Naive thymus-derived CD8-positive, alpha-beta T cell (primary cell): Measurements from ENCODE around the gene SORCS3. TPM values are rescaled to one million over a fixed set of nuclear protein-coding genes. Genes with fewer than 3 reads are reported as not detected.

Experiments used
- ATAC-seq, 2 donors: fragments of 150-1000 bp; cut with Tn5 transposase in 1 of 2; sonication (Bioruptor Pico), chemical (Tn5 transposase) in 1 of 2; 1 replicate in 1 of 2; 2 replicates in 1 of 2; pipeline ENCODE4 v1.10.0; 2021; ENCODE audit warnings: mild to moderate bottlenecking in 2 of 2, moderate library complexity in 2 of 2
- POLR2A ChIA-PET: fragments of 350-600 bp; sonication (Branson Sonifier 250); formaldehyde crosslinking; loops from one replicate; lab custom pipeline; 2021; ENCODE audit warnings: antibody characterized with exemption; lab: Charles Lee
- DNase-seq, 10 donors: peaks; one replicate each; pipeline versions ENCODE4 v3.0.0 to v3.0.0-alpha.2; 2020 to 2022
- H3K27ac Mint-ChIP-seq, 10 donors: one replicate each; pipeline ENCODE4 v1.8.0; 2020 to 2022; ENCODE audit warnings: mild to moderate bottlenecking in 10 of 10, mixed read lengths in 10 of 10, moderate library complexity in 4 of 10, inconsistent platforms in 1 of 10
- H3K27me3 Mint-ChIP-seq, 5 donors: one replicate each; pipeline ENCODE4 v1.8.0; 2021 to 2022; ENCODE audit warnings: mixed read lengths in 5 of 5
- H3K36me3 Mint-ChIP-seq, 3 donors: one replicate each; pipeline ENCODE4 v1.8.0; 2020 to 2022; ENCODE audit warnings: mixed read lengths in 3 of 3, mild to moderate bottlenecking in 2 of 3, inconsistent platforms in 1 of 3
- H3K4me1 Mint-ChIP-seq, 4 donors: one replicate each; pipeline ENCODE4 v1.8.0; 2021 to 2022; ENCODE audit warnings: mixed read lengths in 4 of 4
- H3K4me3 Mint-ChIP-seq, 10 donors: one replicate each; pipeline ENCODE4 v1.8.0; 2020 to 2022; ENCODE audit warnings: mild to moderate bottlenecking in 10 of 10, mixed read lengths in 10 of 10, moderate library complexity in 6 of 10, inconsistent platforms in 1 of 10
- H3K9me3 Mint-ChIP-seq, 9 donors: one replicate each; pipeline ENCODE4 v1.8.0; 2020 to 2022; ENCODE audit warnings: mixed read lengths in 9 of 9, mild to moderate bottlenecking in 3 of 9, inconsistent platforms in 1 of 9, moderate library complexity in 1 of 9
- polyA plus RNA-seq, 3 donors: library from polyadenylated mRNA; unstranded; fragments of 300-500 nt; fragmentation: Illumina TruSeq; gene quantifications; one replicate each; pipeline ENCODE4 v1.2.3, GENCODE V29; 2021
- total RNA-seq, 8 experiments: library from RNA in 2 of 8; stranded (reverse) in 2 of 8; gene quantifications; one replicate each; pipeline ENCODE4 v1.2.3 and lab custom pipeline; 2021 to 2026

SORCS3 gene
- total and polyA plus RNA-seq, 5 experiments from 2014 or later = 0.15 to 0.19 TPM; not detected in 3

DNA sequence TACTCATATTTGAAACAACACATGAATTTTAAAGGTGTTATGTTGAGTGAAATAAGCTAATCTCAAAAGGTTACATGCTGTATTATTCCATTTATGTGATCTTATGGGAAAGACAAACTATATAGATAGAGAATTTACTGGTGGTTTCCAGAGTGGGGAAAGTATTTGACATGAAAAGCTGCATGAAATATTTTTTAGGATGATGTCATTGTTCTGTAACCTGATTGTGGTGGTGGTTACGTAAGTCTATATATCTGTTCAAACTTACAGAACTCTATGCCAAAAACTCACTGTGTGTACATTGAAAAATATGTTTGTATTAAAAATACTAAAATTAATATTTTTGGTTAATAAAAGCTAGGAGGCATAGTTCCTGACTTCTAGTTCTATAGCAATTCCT is 453.0 kb downstream of the SORCS3 start:
- Mint-ChIP-seq H3K27me3 (peaks cover 0 to 5% (median 0%) of the 10 kb centered on the region in 5 donors), H3K4me1 (no peaks in the 10 kb centered on the region), H3K36me3 (peaks cover 0 to 4% (median 3%) of the 10 kb centered on the region in 3 donors), H3K27ac (no peak overlapping the region), H3K9me3 (no peaks in the 10 kb centered on the region), H3K4me3 (no peak overlapping the region)
- ATAC-seq = no peak
- DNase-seq = no peak
- POLR2A ChIA-PET = no interaction called here

DNA sequence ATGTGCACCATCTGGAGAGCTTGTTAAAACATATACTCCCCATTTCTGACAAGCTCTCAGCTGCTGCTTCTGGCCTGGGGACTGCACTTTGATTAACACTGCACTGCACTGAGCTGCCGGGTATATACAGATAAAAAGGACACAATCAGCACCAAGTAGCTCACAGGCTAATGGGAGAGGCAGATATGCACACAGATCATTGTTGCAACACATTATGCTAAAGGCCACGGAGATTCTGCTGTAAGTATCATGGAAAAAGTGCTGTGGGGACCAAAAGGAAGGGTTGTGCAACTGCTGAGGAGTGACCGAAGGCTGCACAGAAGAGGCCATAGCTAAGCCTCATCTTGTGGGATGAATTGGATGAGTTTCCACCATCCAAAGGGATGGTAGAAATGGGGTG is 455.2 kb downstream of the SORCS3 start:
- H3K36me3 Mint-ChIP-seq = no peaks in the 10 kb centered on the region
- no peak overlapping the region for H3K4me3 Mint-ChIP-seq
- DNase-seq (no peak), ATAC-seq (no peak)
- no peak overlapping the region for H3K27ac Mint-ChIP-seq
- POLR2A ChIA-PET = no interaction called here
- no peaks in the 10 kb centered on the region for H3K9me3 Mint-ChIP-seq
- no peaks in the 10 kb centered on the region for H3K27me3 Mint-ChIP-seq
- no peaks in the 10 kb centered on the region for H3K4me1 Mint-ChIP-seq

DNA sequence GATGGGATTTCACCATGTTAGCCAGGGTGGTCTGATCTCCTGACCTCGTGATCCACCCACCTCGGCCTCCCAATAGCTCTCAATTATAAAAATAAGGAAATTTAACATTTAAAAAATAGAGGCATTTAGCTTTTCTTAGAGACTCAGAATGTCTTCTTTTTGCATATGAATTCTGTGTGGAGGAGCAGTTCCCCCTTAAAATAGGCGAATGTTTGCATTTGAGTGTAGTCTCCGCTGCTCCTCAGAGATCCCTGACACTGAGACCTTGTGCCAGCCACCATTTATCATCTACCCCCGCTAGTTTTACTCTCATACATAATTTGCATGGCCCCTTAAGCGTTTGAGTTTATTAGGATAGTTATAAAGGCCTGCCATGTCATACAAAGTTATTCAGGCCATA is 461.9 kb downstream of the SORCS3 start:
- H3K27me3 Mint-ChIP-seq = no peaks in the 10 kb centered on the region
- ATAC-seq = no peak

DNA sequence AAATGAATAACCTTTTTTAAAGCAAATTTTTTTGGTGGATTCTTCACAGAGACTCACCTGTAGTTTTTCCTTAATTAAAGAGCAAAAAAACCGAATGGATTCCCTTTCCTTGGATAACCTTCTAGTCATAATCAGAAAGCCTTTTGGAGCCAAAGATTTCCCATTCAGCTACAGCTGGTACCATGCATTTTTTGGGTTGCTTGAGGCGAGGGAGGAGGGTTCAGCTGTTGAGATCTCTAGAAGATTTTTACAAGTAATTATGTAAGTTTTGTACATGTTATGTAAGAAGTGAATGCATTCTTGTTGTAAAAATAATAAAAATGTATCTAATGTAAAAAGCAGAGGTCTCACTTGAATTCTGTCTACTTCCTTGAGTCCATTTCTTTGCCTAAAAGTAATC is 463.2 kb downstream of the SORCS3 start:
- POLR2A ChIA-PET = no interaction called here
- no peak overlapping the region for H3K4me3 Mint-ChIP-seq
- H3K36me3 Mint-ChIP-seq = peaks cover 0 to 4% (median 0%) of the 10 kb centered on the region in 3 donors
- DNase-seq = no peak
- no peak for ATAC-seq
- no peak overlapping the region for H3K27ac Mint-ChIP-seq
- H3K9me3 Mint-ChIP-seq = peaks cover 0 to 3% (median 0%) of the 10 kb centered on the region in 9 donors
- H3K4me1 Mint-ChIP-seq = no peaks in the 10 kb centered on the region
- H3K27me3 Mint-ChIP-seq = no peaks in the 10 kb centered on the region

More for the DNA sequence above, 461.9 kb downstream of the SORCS3 start:
- Mint-ChIP-seq H3K4me1 (no peaks in the 10 kb centered on the region), H3K36me3 (peaks cover 0 to 4% (median 0%) of the 10 kb centered on the region in 3 donors), H3K4me3 (no peak overlapping the region), H3K27ac (no peak overlapping the region), H3K9me3 (peaks cover 0 to 2% (median 0%) of the 10 kb centered on the region in 9 donors)
- POLR2A ChIA-PET = no interaction called here
- no peak for DNase-seq

DNA sequence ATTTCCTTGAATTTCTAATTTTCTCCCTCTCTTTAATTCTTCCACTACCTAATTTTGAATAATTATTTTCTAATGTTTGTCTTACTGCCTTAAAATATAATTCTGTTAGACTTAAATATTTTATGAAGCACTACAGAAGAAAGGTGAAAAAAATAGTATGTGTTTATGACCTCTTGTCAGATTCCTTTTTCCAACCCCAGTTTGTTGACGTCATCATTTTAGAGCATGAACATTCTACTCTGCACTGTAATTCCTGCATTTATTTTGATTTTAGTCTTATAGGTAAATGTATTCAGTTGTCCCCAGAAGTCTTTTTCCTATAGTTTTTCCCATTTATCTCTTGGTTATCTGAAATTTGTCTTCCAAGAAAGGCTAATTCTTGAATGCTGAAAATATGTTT is 468.1 kb downstream of the SORCS3 start:
- Mint-ChIP-seq H3K36me3 (peaks cover 0 to 4% (median 0%) of the 10 kb centered on the region in 3 donors), H3K27me3 (peaks cover 0 to 1% (median 0%) of the 10 kb centered on the region in 5 donors), H3K27ac (no peak overlapping the region), H3K4me1 (no peaks in the 10 kb centered on the region), H3K4me3 (no peak overlapping the region), H3K9me3 (peaks cover 0 to 7% (median 0%) of the 10 kb centered on the region in 9 donors)
- no peak for DNase-seq
- no peak for ATAC-seq
- POLR2A ChIA-PET = no interaction called here

DNA sequence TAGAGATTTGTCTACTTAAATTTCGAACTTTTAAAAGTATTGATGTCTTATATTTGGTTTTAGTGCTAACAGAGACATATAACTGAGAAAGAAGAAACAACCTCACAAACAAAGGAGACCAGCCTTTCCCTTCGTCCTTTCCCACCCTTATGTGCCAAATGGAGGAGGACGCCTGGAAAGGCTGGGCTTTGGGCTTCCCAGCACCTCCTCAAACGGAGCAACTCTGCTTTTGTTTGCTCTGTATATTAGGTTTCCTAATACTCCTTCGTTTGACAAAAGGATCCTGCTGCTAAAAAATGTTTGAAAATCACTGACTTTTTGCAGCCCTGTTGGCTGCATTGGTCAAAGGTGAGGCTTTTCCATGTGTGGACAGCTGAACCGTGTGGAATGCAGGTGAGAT is 471.8 kb downstream of the SORCS3 start:
- Mint-ChIP-seq H3K9me3 (peaks cover 0 to 13% (median 3%) of the 10 kb centered on the region in 9 donors), H3K4me1 (no peaks in the 10 kb centered on the region), H3K27me3 (peaks cover 0 to 1% (median 0%) of the 10 kb centered on the region in 5 donors), H3K36me3 (peaks cover 0 to 4% (median 0%) of the 10 kb centered on the region in 3 donors), H3K27ac (no peak overlapping the region), H3K4me3 (no peak overlapping the region)
- ATAC-seq (no peak), DNase-seq (no peak)
- POLR2A ChIA-PET = no interaction called here

DNA sequence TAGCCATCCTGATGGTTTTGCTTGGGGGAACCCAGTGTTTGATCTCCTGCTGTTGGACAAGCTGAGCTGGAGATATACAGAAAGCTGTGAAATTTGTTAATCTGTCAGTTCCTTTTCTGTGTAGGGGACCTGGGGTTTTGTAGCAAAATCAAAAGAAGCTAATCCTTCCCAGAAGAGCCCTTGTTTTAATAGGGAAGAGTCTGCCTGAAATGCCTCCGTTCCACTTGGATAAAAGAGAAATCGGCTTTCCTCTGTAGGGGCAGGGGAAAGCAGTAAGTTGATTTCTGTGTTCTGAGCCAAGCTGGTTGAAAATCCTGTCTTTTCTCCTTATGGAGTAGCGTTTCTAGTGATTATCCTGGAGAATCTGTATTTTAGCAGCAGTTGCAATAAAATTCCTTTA is 472.6 kb downstream of the SORCS3 start:
- POLR2A ChIA-PET = no interaction called here
- H3K4me1 Mint-ChIP-seq = no peaks in the 10 kb centered on the region
- no peak for DNase-seq
- peaks cover 0 to 13% (median 4%) of the 10 kb centered on the region in 9 donors for H3K9me3 Mint-ChIP-seq
- no peak for ATAC-seq
- peaks cover 0 to 3% (median 0%) of the 10 kb centered on the region in 5 donors for H3K27me3 Mint-ChIP-seq
- no peak overlapping the region for H3K27ac Mint-ChIP-seq
- no peak overlapping the region for H3K4me3 Mint-ChIP-seq
- peaks cover 0 to 4% (median 0%) of the 10 kb centered on the region in 3 donors for H3K36me3 Mint-ChIP-seq

DNA sequence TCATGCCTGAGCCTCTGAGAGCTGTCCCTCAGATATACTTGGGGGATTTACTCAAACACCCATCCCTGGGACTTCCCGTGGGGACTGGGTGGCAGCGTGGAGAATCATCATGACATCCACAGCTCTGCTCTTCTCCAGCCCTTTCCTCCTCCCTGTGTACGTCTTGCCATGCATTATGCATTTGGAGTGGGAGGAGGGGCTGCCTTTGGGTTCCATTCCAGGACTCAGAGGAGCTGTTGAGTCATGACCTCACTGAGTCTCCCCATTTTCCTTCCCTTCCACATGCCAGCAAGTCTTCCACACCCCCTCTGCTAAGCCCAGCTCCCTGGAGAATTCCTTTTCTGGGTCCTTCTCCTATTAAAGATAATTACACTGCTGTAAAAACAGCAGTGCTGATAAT is 480.7 kb downstream of the SORCS3 start:
- peaks cover 0 to 13% (median 2%) of the 10 kb centered on the region in 5 donors for H3K27me3 Mint-ChIP-seq
- DNase-seq (no peak), ATAC-seq (no peak)
- H3K9me3 Mint-ChIP-seq = peaks cover 0 to 15% (median 4%) of the 10 kb centered on the region in 9 donors
- POLR2A ChIA-PET = no interaction called here
- no peaks in the 10 kb centered on the region for H3K4me1 Mint-ChIP-seq
- H3K4me3 Mint-ChIP-seq = no peak overlapping the region
- H3K27ac Mint-ChIP-seq = no peak overlapping the region
- H3K36me3 Mint-ChIP-seq = no peaks in the 10 kb centered on the region

DNA sequence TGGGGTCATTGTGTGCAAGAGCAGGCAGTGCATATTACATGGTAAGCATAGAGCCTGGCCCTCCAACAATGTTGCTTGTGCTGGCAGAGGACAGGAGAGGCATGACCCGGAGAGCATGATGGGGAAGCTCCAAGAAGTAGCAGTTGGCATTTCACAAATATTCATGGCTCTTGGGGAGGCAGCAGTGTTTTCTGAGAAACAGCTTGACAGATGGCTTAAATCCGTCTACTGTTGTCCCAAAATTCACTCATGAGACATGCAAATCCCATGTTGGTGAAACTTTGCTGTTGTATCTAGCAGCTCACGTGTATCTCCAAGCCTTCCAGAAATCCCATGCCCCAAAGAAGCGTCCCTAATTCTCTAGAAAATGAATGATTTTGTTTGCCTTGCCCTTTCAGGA is 487.0 kb downstream of the SORCS3 start:
- POLR2A ChIA-PET = no interaction called here
- Mint-ChIP-seq H3K4me3 (no peak overlapping the region), H3K9me3 (peaks cover 0 to 3% (median 0%) of the 10 kb centered on the region in 9 donors), H3K27ac (no peak overlapping the region), H3K27me3 (peaks cover 0 to 8% (median 2%) of the 10 kb centered on the region in 5 donors), H3K4me1 (no peaks in the 10 kb centered on the region), H3K36me3 (no peaks in the 10 kb centered on the region)
- ATAC-seq (no peak), DNase-seq (no peak)

DNA sequence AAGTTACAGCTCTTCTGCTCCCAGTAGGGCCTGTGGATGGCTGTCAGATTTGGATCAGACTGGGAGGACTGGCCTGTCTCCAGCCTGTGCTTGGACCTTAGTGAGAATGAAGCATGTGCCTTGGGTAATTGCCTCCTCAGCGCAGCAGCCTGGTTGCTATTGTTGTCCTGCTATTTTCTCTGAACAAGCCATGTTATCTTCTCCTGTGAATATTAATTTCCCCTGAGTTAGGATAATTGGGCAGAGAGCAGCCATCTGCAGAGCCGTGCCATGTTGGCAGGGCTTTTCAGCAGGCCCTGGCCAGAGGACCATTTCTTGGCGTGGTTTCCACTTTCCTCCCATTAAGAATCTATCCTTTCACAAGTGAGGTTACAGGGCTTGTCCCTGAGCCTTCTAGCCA is 497.3 kb downstream of the SORCS3 start:
- H3K9me3 Mint-ChIP-seq = peaks cover 0 to 3% (median 0%) of the 10 kb centered on the region in 9 donors
- H3K27ac Mint-ChIP-seq = no peak overlapping the region
- DNase-seq = no peak
- no peaks in the 10 kb centered on the region for H3K4me1 Mint-ChIP-seq
- peaks cover 0 to 4% (median 0%) of the 10 kb centered on the region in 3 donors for H3K36me3 Mint-ChIP-seq
- no peak overlapping the region for H3K4me3 Mint-ChIP-seq
- POLR2A ChIA-PET = no interaction called here
- no peak for ATAC-seq
- H3K27me3 Mint-ChIP-seq = peaks cover 0 to 2% (median 0%) of the 10 kb centered on the region in 5 donors

DNA sequence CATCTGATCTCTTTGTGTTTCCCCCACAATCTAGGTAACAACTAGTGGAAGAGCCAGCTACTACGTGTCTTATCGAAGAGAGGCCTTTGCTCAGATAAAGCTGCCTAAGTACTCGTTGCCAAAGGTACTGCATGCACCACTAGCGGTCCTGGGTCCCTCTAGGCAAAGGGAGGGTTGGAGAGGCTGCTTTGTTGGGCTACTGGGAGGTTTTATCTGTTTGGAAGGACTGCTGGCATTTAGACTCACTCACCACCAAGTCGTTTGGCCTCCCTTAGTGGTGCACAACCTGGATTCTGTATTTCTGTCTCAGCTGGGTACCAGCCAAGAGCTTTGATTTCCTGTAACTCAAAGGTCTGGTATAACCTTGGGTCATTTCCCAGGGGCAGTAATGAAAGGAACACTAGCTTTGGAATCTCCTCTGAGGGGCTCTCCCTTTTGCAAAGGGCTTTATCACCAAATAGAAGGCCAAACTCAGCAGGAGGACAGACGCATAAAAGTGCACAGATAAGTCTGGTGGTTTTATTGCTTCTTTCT is 498.3 kb downstream of the SORCS3 start:
- no peak for ATAC-seq
- Mint-ChIP-seq H3K4me3 (no peak overlapping the region), H3K27me3 (peaks cover 0 to 2% (median 0%) of the 10 kb centered on the region in 5 donors), H3K9me3 (peaks cover 0 to 3% (median 0%) of the 10 kb centered on the region in 9 donors), H3K4me1 (no peaks in the 10 kb centered on the region), H3K27ac (no peak overlapping the region), H3K36me3 (peaks cover 0 to 4% (median 0%) of the 10 kb centered on the region in 3 donors)
- DNase-seq = no peak
- POLR2A ChIA-PET = no interaction called here

DNA sequence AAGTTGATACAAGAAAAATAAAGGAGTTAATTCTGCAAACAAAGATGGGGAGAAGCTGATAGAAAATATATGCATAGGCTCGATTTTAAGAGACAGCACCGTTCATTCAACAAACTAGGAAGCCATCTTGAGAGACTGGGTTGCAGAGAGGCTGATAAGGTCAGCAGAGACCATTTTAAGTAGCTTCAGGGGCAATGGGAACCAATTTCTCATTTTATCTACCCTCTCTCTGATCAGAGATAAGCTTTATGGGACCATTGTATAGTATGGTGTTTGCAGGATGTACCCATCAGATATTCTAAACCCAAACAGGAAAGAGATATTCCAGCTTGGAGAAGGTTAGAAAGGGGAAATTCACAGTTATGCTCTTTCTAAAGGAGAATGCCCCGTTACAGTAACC is 499.5 kb downstream of the SORCS3 start:
- Mint-ChIP-seq H3K27me3 (peaks cover 0 to 1% (median 0%) of the 10 kb centered on the region in 5 donors), H3K4me3 (no peak overlapping the region), H3K27ac (no peak overlapping the region), H3K9me3 (peaks cover 0 to 3% (median 0%) of the 10 kb centered on the region in 9 donors), H3K4me1 (no peaks in the 10 kb centered on the region), H3K36me3 (peaks cover 0 to 2% (median 0%) of the 10 kb centered on the region in 3 donors)
- POLR2A ChIA-PET = no interaction called here
- DNase-seq (no peak), ATAC-seq (no peak)

DNA sequence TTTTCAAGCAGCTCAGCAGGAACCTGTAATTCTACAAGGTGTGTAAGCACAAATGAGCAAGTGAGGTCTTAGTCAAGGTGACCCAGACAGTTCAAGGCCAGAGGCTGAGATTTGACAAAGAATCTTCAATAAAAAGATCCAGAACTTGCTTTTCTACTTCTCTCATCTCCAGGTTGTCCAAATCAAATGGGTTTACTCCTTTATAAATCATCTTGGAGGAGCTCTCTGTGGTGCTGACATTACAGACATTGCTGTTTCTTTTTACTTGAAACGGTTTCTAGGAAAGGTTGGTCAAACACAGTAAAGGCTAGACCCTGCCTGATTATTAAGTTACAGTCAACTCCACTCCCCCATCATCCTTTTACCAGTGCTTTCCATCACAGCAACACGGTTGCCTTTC is 504.6 kb downstream of the SORCS3 start:
- Mint-ChIP-seq H3K27ac (no peak overlapping the region), H3K27me3 (no peaks in the 10 kb centered on the region), H3K36me3 (no peaks in the 10 kb centered on the region), H3K4me3 (no peak overlapping the region), H3K4me1 (no peaks in the 10 kb centered on the region), H3K9me3 (no peaks in the 10 kb centered on the region)
- ATAC-seq = no peak
- POLR2A ChIA-PET = no interaction called here
- no peak for DNase-seq

DNA sequence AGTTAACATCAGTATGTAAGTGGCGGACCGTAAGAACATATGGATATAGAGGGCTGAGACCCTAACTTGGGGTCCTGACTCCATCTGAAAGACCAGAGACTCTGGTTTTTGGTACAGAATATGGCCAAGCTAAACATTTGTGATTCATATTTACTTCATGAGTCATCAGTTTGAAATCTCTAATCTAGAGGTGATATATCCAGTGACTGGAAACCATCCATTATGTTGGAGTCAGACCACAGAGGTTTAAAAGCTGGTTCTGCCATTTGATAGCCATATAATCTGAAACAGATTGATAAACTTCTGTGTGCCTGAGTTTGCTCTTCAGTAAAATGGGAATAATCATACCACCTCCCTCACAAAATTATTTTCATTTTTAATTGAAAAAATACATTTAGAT is 505.3 kb downstream of the SORCS3 start:
- H3K4me3 Mint-ChIP-seq = no peak overlapping the region
- ATAC-seq (no peak), DNase-seq (no peak)
- H3K9me3 Mint-ChIP-seq = no peaks in the 10 kb centered on the region
- H3K27me3 Mint-ChIP-seq = no peaks in the 10 kb centered on the region
- H3K36me3 Mint-ChIP-seq = no peaks in the 10 kb centered on the region
- POLR2A ChIA-PET = no interaction called here
- H3K27ac Mint-ChIP-seq = no peak overlapping the region
- no peaks in the 10 kb centered on the region for H3K4me1 Mint-ChIP-seq
